Measurements from ENCODE around the gene SMIM38.
"Not testable (repeated sequence)": the region's sequence is repeated elsewhere in the genome, so short reads cannot be mapped to it uniquely, and the experiment has no call there.

SMIM38 gene

GRCh38 chr11:69144316-69145049 lies 11.3 kb upstream of the SMIM38 start:
- ATAC-seq (peak; percentile 88), DNase-seq (ENCODE audit: low spot score in 2 of 2) (no peak)
- H3K27ac Mint-ChIP-seq, result no peak overlapping the region
- H3K4me3 Mint-ChIP-seq, result no peak overlapping the region
- H3K36me3 Mint-ChIP-seq, result no peaks in the 10 kb centered on the region
- peaks cover 20% of the 10 kb centered on the region for H3K4me1 Mint-ChIP-seq
- peaks cover 7% of the 10 kb centered on the region for H3K9me3 Mint-ChIP-seq

- Mint-ChIP-seq H3K9me3 (peaks cover 9% of the 10 kb centered on the region), H3K4me3 (no peak overlapping the region), H3K4me1 (peaks cover 20% of the 10 kb centered on the region), H3K36me3 (no peaks in the 10 kb centered on the region), H3K27ac (no peak overlapping the region)
- ATAC-seq (no peak), DNase-seq (ENCODE audit: low spot score in 2 of 2) (no peak)
Observed at GRCh38 chr11:69145050-69145380, 10.7 kb upstream of the SMIM38 start.

GRCh38 chr11:69148377-69148762 lies 7.4 kb upstream of the SMIM38 start:
- Mint-ChIP-seq H3K27ac (no peak overlapping the region), H3K4me3 (no peak overlapping the region), H3K4me1 (peaks cover 20% of the 10 kb centered on the region), H3K9me3 (peaks cover 11% of the 10 kb centered on the region), H3K36me3 (no peaks in the 10 kb centered on the region)
- ATAC-seq, result no peak
- no peak for DNase-seq (ENCODE audit: low spot score in 2 of 2)

GRCh38 chr11:69148806-69149205 lies 6.9 kb upstream of the SMIM38 start:
- H3K36me3 Mint-ChIP-seq, result no peaks in the 10 kb centered on the region
- ATAC-seq (no peak), DNase-seq (ENCODE audit: low spot score in 2 of 2) (no peak)
- H3K4me1 Mint-ChIP-seq, result peaks cover 20% of the 10 kb centered on the region
- H3K4me3 Mint-ChIP-seq, result no peak overlapping the region
- H3K27ac Mint-ChIP-seq, result no peak overlapping the region
- H3K9me3 Mint-ChIP-seq, result peaks cover 11% of the 10 kb centered on the region

- Mint-ChIP-seq H3K9me3 (peaks cover 11% of the 10 kb centered on the region), H3K4me1 (peaks cover 14% of the 10 kb centered on the region)
- H3K36me3 Mint-ChIP-seq; H3K27ac Mint-ChIP-seq; H3K4me3 Mint-ChIP-seq; ATAC-seq; DNase-seq (ENCODE audit: low spot score in 2 of 2): not testable (repeated sequence)
Observed at GRCh38 chr11:69149338-69150045, 6.2 kb upstream of the SMIM38 start.

- Mint-ChIP-seq H3K9me3 (peaks cover 11% of the 10 kb centered on the region), H3K36me3 (no peaks in the 10 kb centered on the region), H3K27ac (no peak overlapping the region), H3K4me3 (no peak overlapping the region), H3K4me1 (peaks cover 8% of the 10 kb centered on the region)
- DNase-seq (ENCODE audit: low spot score in 2 of 2), result no peak
- no peak for ATAC-seq
Observed at GRCh38 chr11:69150175-69150574, 5.6 kb upstream of the SMIM38 start.

- no peak for DNase-seq (ENCODE audit: low spot score in 2 of 2)
- Mint-ChIP-seq H3K4me1 (peaks cover 15% of the 10 kb centered on the region), H3K36me3 (no peaks in the 10 kb centered on the region), H3K4me3 (no peak overlapping the region), H3K27ac (no peak overlapping the region), H3K9me3 (peaks cover 4% of the 10 kb centered on the region)
- ATAC-seq, result no peak
Observed at GRCh38 chr11:69151836-69152235, 3.9 kb upstream of the SMIM38 start.

GRCh38 chr11:69152733-69153421 lies 2.9 kb upstream of the SMIM38 start:
- DNase-seq (ENCODE audit: low spot score in 2 of 2) (no peak), ATAC-seq (no peak)
- H3K27ac Mint-ChIP-seq, result no peak overlapping the region
- peaks cover 4% of the 10 kb centered on the region for H3K9me3 Mint-ChIP-seq
- peaks cover 15% of the 10 kb centered on the region for H3K4me1 Mint-ChIP-seq
- H3K4me3 Mint-ChIP-seq, result no peak overlapping the region
- no peaks in the 10 kb centered on the region for H3K36me3 Mint-ChIP-seq

- no peaks in the 10 kb centered on the region for H3K36me3 Mint-ChIP-seq
- DNase-seq (ENCODE audit: low spot score in 2 of 2) (no peak), ATAC-seq (no peak)
- peaks cover 4% of the 10 kb centered on the region for H3K9me3 Mint-ChIP-seq
- no peak overlapping the region for H3K4me3 Mint-ChIP-seq
- H3K27ac Mint-ChIP-seq, result no peak overlapping the region
- peaks cover 14% of the 10 kb centered on the region for H3K4me1 Mint-ChIP-seq
Observed at GRCh38 chr11:69153661-69154060, 2.1 kb upstream of the SMIM38 start.

- Mint-ChIP-seq H3K4me1 (peaks cover 7% of the 10 kb centered on the region), H3K36me3 (no peaks in the 10 kb centered on the region), H3K9me3 (peaks cover 4% of the 10 kb centered on the region), H3K4me3 (no peak overlapping the region), H3K27ac (no peak overlapping the region)
- DNase-seq (ENCODE audit: low spot score in 2 of 2) (no peak), ATAC-seq (no peak)
Observed at GRCh38 chr11:69154211-69154913, 1.4 kb upstream of the SMIM38 start.

- Mint-ChIP-seq H3K4me3 (no peak overlapping the region), H3K9me3 (peaks cover 3% of the 10 kb centered on the region), H3K36me3 (no peaks in the 10 kb centered on the region), H3K4me1 (peaks cover 7% of the 10 kb centered on the region), H3K27ac (no peak overlapping the region)
- ATAC-seq (no peak), DNase-seq (ENCODE audit: low spot score in 2 of 2) (no peak)
Observed at GRCh38 chr11:69154938-69155301, 815 bp upstream of the SMIM38 start.

- Mint-ChIP-seq H3K27ac (no peak overlapping the region), H3K4me1 (peaks cover 7% of the 10 kb centered on the region), H3K9me3 (no peaks in the 10 kb centered on the region), H3K36me3 (no peaks in the 10 kb centered on the region), H3K4me3 (no peak overlapping the region)
- ATAC-seq (no peak), DNase-seq (ENCODE audit: low spot score in 2 of 2) (no peak)
Observed at GRCh38 chr11:69156235-69156639, 502 bp downstream of the SMIM38 start.

- Mint-ChIP-seq H3K9me3 (no peaks in the 10 kb centered on the region), H3K36me3 (no peaks in the 10 kb centered on the region), H3K27ac (no peak overlapping the region), H3K4me3 (no peak overlapping the region), H3K4me1 (peaks cover 7% of the 10 kb centered on the region)
- DNase-seq (ENCODE audit: low spot score in 2 of 2) (no peak), ATAC-seq (no peak)
Observed at GRCh38 chr11:69156673-69157155, 979 bp downstream of the SMIM38 start.

GRCh38 chr11:69157156-69157821 lies 1.6 kb downstream of the SMIM38 start:
- Mint-ChIP-seq H3K9me3 (no peaks in the 10 kb centered on the region), H3K36me3 (no peaks in the 10 kb centered on the region), H3K4me3 (no peak overlapping the region), H3K27ac (no peak overlapping the region), H3K4me1 (peaks cover 7% of the 10 kb centered on the region)
- ATAC-seq (no peak), DNase-seq (ENCODE audit: low spot score in 2 of 2) (no peak)

GRCh38 chr11:69157822-69158231 lies 2.1 kb downstream of the SMIM38 start:
- H3K4me1 Mint-ChIP-seq, result peaks cover 7% of the 10 kb centered on the region
- no peak overlapping the region for H3K4me3 Mint-ChIP-seq
- no peaks in the 10 kb centered on the region for H3K9me3 Mint-ChIP-seq
- no peak overlapping the region for H3K27ac Mint-ChIP-seq
- DNase-seq (ENCODE audit: low spot score in 2 of 2) (no peak), ATAC-seq (no peak)
- H3K36me3 Mint-ChIP-seq, result no peaks in the 10 kb centered on the region
